Activated CD8-positive, alpha-beta T cell treated with anti-CD3 and anti-CD28 coated beads for 36 hours (primary cell): ENCODE data around the gene NEDD9. TPM values are rescaled to one million over a fixed set of nuclear protein-coding genes. Genes with fewer than 3 reads are reported as not detected.

Experiments used
- ATAC-seq: fragments of 200-7000 bp; cut with Tn5 transposase; one replicate; pipeline ENCODE4 v1.10.0; 2021; ENCODE audit warnings: mild to moderate bottlenecking, moderate library complexity
- CTCF ChIA-PET: fragments of 350-600 bp; sonication (Branson Sonifier 250); formaldehyde crosslinking; loops from one replicate; lab custom pipeline; 2021; ENCODE audit warnings: antibody characterized with exemption; lab: Charles Lee
- POLR2A ChIA-PET: fragments of 350-600 bp; sonication (Branson Sonifier 250); formaldehyde crosslinking; loops from one replicate; lab custom pipeline; 2021; ENCODE audit warnings: antibody characterized with exemption; lab: Charles Lee
- DNase-seq: peaks from one replicate; pipeline ENCODE4 v3.0.0-alpha.2; 2020
- H3K27ac Mint-ChIP-seq: one replicate; pipeline ENCODE4 v1.8.0; 2021; ENCODE audit warnings: mild to moderate bottlenecking, mixed read lengths
- H3K27me3 Mint-ChIP-seq: one replicate; pipeline ENCODE4 v1.8.0; 2021; ENCODE audit warnings: mixed read lengths
- H3K36me3 Mint-ChIP-seq: one replicate; pipeline ENCODE4 v1.8.0; 2021; ENCODE audit warnings: low read depth, mixed read lengths
- H3K4me1 Mint-ChIP-seq: one replicate; pipeline ENCODE4 v1.8.0; 2021; ENCODE audit warnings: low read depth, mixed read lengths
- H3K4me3 Mint-ChIP-seq: one replicate; pipeline ENCODE4 v1.8.0; 2021; ENCODE audit warnings: mild to moderate bottlenecking, moderate library complexity, mixed read lengths
- H3K9me3 Mint-ChIP-seq: one replicate; pipeline ENCODE4 v1.8.0; 2021; ENCODE audit warnings: mixed read lengths
- intact Hi-C: fragments of 100-400 bp; cut with micrococcal nuclease; formaldehyde crosslinking; loops from one replicate; pipeline ENCODE4 v1.10.0; 2022
- total RNA-seq, 2 experiments: library from RNA; stranded (reverse); gene quantifications; one replicate each; pipeline ENCODE4 v1.2.3, GENCODE V29; 2021
- TF ChIP-seq, protein P1 (sequence below): fragments of 200-600 bp; IDR thresholded peaks from one replicate; pipeline ENCODE4 v1.8.0; 2022; ENCODE audit warnings: antibody characterized with exemption, mild to moderate bottlenecking

The NEDD9 gene
- total RNA-seq, 2 experiments from 2014 or later, result 26.6 to 29.7 TPM

DNA sequence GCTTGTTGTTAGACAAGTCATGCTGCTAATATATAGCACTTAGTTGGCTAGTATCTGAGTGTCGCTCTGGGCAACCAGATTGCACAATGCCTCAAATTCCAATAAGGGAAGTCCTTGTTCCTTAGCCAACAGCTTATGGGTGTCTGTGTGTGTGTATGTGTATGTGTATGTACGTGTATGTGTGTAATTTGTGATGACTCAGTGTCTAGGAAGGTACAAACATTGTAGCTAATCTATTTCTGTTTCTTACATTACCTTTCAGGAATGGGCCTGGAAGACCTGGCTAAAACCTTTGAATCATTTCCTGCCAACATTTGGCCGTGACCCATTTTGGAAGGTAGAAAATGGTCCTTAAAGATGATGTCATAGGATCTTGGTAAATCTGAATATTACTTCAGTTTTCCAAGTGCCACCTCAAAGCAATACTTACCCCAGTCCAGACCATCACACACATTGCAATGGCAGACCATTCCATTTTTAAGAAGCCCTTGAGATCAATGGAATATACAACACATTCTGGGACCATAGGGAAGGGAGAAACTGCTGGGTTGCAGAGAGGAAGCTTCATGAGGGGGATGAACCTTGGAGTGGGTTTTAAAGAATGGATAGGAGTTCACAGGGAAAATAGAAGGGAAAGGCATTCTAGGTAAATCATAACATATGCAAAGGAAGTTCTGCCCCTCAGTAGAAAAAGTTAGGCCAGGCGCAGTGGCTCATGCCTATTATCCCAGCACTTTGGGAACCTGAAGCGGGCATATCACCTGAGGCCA, 25.1 kb downstream of the NEDD9 start:
- peaks cover 48% of the 10 kb centered on the region for H3K36me3 Mint-ChIP-seq
- DNase-seq, result no peak
- no peaks in the 10 kb centered on the region for H3K9me3 Mint-ChIP-seq
- no peak overlapping the region for H3K27ac Mint-ChIP-seq
- CTCF ChIA-PET, result interaction anchor here (0.7 to 1.4 kb wide), 3 partner anchors 12 to 289 kb away, joined by 3 to 5 read pairs (median 4); no protein-coding TSS in a partner anchor
- peaks cover 62% of the 10 kb centered on the region for H3K4me1 Mint-ChIP-seq
- no peaks in the 10 kb centered on the region for H3K27me3 Mint-ChIP-seq
- intact Hi-C loops, result no loop called here
- POLR2A ChIA-PET, result no interaction called here
- ATAC-seq, result no peak
- H3K4me3 Mint-ChIP-seq, result no peak overlapping the region
- TF ChIP-seq, protein P1, sequence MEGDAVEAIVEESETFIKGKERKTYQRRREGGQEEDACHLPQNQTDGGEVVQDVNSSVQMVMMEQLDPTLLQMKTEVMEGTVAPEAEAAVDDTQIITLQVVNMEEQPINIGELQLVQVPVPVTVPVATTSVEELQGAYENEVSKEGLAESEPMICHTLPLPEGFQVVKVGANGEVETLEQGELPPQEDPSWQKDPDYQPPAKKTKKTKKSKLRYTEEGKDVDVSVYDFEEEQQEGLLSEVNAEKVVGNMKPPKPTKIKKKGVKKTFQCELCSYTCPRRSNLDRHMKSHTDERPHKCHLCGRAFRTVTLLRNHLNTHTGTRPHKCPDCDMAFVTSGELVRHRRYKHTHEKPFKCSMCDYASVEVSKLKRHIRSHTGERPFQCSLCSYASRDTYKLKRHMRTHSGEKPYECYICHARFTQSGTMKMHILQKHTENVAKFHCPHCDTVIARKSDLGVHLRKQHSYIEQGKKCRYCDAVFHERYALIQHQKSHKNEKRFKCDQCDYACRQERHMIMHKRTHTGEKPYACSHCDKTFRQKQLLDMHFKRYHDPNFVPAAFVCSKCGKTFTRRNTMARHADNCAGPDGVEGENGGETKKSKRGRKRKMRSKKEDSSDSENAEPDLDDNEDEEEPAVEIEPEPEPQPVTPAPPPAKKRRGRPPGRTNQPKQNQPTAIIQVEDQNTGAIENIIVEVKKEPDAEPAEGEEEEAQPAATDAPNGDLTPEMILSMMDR, result no peak

DNA sequence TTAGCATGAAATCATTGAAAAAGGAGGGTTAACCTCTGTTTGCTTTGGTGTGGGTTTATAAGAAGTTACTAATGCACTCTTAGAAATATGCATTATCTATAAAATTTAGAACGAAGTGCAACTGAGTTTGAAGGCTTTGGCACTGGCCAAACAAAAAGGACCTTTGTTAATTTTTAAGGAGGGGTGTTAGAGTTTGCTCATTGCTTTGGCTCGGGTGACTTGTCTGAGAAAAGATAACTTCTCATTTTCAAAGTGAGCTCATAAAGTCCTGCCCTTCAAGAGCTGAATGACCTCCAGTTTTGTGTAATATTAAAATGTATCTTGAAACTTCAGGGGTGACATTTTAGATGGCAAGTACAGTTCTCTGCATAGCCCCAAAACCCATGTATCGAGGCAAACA, 25.9 kb downstream of the NEDD9 start:
- Mint-ChIP-seq H3K4me1 (peaks cover 61% of the 10 kb centered on the region), H3K36me3 (peaks cover 45% of the 10 kb centered on the region), H3K9me3 (no peaks in the 10 kb centered on the region), H3K4me3 (no peak overlapping the region), H3K27me3 (no peaks in the 10 kb centered on the region), H3K27ac (no peak overlapping the region)
- intact Hi-C loops, result no loop called here
- no peak for DNase-seq
- POLR2A ChIA-PET, result no interaction called here
- ATAC-seq, result no peak
- CTCF ChIA-PET, result interaction anchor here (0.7 to 1.4 kb wide), 3 partner anchors 13 to 290 kb away, joined by 3 to 5 read pairs (median 4); no protein-coding TSS in a partner anchor
- TF ChIP-seq, protein P1, result no peak

DNA sequence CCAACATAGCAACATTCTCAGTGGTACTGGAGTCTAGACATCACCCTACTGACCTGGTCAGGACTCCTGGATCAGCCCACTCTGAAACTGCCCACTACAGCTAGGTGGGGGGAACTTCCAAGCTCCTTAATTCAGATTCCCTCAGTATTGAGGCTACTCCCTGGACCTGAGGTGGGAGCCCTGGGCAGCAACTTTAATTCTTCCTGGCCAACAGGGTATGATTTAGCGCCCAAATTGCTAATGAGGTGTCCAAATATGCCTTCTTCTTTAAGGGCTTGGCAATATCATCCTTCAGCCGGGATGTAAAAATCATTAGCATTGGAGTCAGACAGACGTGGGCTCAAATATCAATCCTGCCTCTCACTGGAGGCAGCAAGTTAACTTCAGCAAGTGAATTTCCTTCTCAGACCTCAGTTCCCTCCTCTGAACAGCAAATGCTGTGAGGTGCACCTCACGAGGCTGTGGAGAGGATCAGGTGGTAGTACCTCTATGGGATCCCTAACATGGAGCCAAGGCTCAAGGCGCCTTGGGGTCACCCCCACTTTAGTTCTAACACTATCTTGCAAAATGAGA, 27.6 kb downstream of the NEDD9 start:
- peaks cover 58% of the 10 kb centered on the region for H3K4me1 Mint-ChIP-seq

DNA sequence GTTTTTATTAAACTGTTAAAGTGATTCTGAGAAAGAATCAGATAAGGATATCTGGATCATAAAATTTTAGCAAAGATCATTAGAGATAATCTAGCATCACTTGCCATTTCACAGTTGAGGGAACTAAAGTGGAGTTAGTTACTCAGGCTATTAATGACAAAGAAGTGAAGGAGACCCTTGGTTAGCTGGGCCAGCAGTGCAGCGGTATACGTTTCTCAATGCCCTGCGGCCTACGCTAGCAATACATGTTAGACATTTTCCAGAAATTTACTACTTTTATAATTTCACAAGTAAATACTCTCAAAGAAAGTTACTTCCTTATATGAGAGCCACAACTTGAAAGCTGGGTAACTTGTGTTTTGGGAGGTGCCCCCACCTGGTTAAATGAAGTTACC, 28.5 kb downstream of the NEDD9 start:
- ATAC-seq (no peak), DNase-seq (no peak)
- Mint-ChIP-seq H3K4me1 (peaks cover 56% of the 10 kb centered on the region), H3K27me3 (no peaks in the 10 kb centered on the region), H3K27ac (peak overlapping the region; percentile 91), H3K9me3 (no peaks in the 10 kb centered on the region), H3K4me3 (no peak overlapping the region), H3K36me3 (peaks cover 51% of the 10 kb centered on the region)
- TF ChIP-seq, protein P1, result no peak
- intact Hi-C loops, result no loop called here
- CTCF ChIA-PET, result no interaction called here
- POLR2A ChIA-PET, result interaction anchor here (1.2 kb wide), 1 partner anchor 113 kb away, joined by 3 read pairs; no protein-coding TSS in a partner anchor

More for the DNA sequence above, 27.6 kb downstream of the NEDD9 start:
- TF ChIP-seq, protein P1, result no peak
- Mint-ChIP-seq H3K27me3 (no peaks in the 10 kb centered on the region), H3K9me3 (no peaks in the 10 kb centered on the region), H3K27ac (peak overlapping the region; percentile 10), H3K4me3 (no peak overlapping the region), H3K36me3 (peaks cover 47% of the 10 kb centered on the region)
- CTCF ChIA-PET, result no interaction called here
- intact Hi-C loops, result no loop called here
- POLR2A ChIA-PET, result interaction anchor here (1.2 kb wide), 1 partner anchor 112 kb away, joined by 3 read pairs; no protein-coding TSS in a partner anchor
- ATAC-seq, result no peak
- DNase-seq, result no peak
